Heart left ventricle (tissue), 16 donors: ENCODE measurements around the gene KLHL22. TPM values are rescaled to one million over a fixed set of nuclear protein-coding genes. Genes with fewer than 3 reads are reported as not detected.

ENCODE experiments used
- ATAC-seq, 4 donors: fragments of 200-7000 bp; cut with Tn5 transposase; one replicate each; pipeline ENCODE4 v1.9.1; 2020 to 2022; ENCODE audit warnings: moderate library complexity in 4 of 4, mild to moderate bottlenecking in 3 of 4, moderate number of reproducible peaks in 1 of 4
- DNase-seq, 5 donors: peaks; one replicate each; pipeline ENCODE4 v3.0.0-alpha.2; 2020
- H3K27ac ChIP-seq, 12 donors: fragments of 200-600 bp; sonication (generic) in 4 of 12; one replicate each; pipeline versions ENCODE4 v1.5.0 to v1.8.0; 2016 to 2022; ENCODE audit warnings: mild to moderate bottlenecking in 2 of 12
- H3K27me3 ChIP-seq, 9 donors: fragments of 200-600 bp; sonication (generic) in 2 of 9; one replicate each; pipeline versions ENCODE4 v1.5.1 to v1.8.0; 2016 to 2022; ENCODE audit warnings: mild to moderate bottlenecking in 3 of 9
- H3K36me3 ChIP-seq, 9 donors: fragments of 200-600 bp; sonication (generic) in 2 of 9; one replicate each; pipeline versions ENCODE4 v1.5.0 to v1.8.0; 2018 to 2022; ENCODE audit warnings: mild to moderate bottlenecking in 2 of 9
- H3K4me1 ChIP-seq, 12 donors: fragments of 200-600 bp; sonication (generic) in 4 of 12; one replicate each; pipeline versions ENCODE4 v1.5.0 to v1.8.0; 2016 to 2022; ENCODE audit warnings: mild to moderate bottlenecking in 3 of 12
- H3K4me3 ChIP-seq, 12 donors: fragments of 200-600 bp; sonication (generic) in 4 of 12; one replicate each; pipeline versions ENCODE4 v1.5.0 to v1.8.0; 2017 to 2022; ENCODE audit warnings: mild to moderate bottlenecking in 9 of 12, moderate library complexity in 4 of 12
- H3K9me3 ChIP-seq, 12 donors: fragments of 200-600 bp; sonication (generic) in 4 of 12; one replicate each; pipeline versions ENCODE4 v1.5.0 to v1.8.0; 2016 to 2022; ENCODE audit warnings: mild to moderate bottlenecking in 1 of 12
- CTCF ChIP-seq, 12 donors: fragments of 200-600 bp; sonication (generic) in 4 of 12; IDR thresholded peaks; one replicate each; pipeline versions ENCODE4 v1.5.0 to v1.8.0; 2018 to 2022; ENCODE audit warnings: antibody characterized with exemption in 12 of 12, mild to moderate bottlenecking in 5 of 12
- POLR2A ChIP-seq, 2 donors: fragments of 450-650 bp; IDR thresholded peaks; one replicate each; pipeline ENCODE4 v1.6.1; 2017; ENCODE audit warnings: antibody characterized with exemption in 2 of 2, mild to moderate bottlenecking in 2 of 2, moderate library complexity in 2 of 2
- WGBS, 4 donors: extraction: QIAGEN DNeasy Blood & Tissue Kit in 2 of 4; methylation state at CpG; one replicate each; pipeline versions ENCODE4 v1.1.5 to v1.1.7; 2013 to 2018; 5-methylcytosine and 5-hydroxymethylcytosine counted together
- intact Hi-C, 10 donors: fragments of 100-400 bp; cut with DNase I; formaldehyde crosslinking; loops; one replicate each; pipeline versions ENCODE4 v1.11.1 to v1.14.2; 2022
- polyA plus RNA-seq, 2 donors: library from polyadenylated mRNA; stranded (reverse); fragments of 200-250 nt; gene quantifications; one replicate each; pipeline ENCODE4 v1.2.3, GENCODE V29; 2013
- total RNA-seq, 9 donors: library from RNA; depleted of rRNA in 2 of 9; stranded (reverse); fragments of >200 nt in 2 of 9; fragmentation: NEBNext Ultra II Directional in 3 of 9; extraction: Animal tissue kit (Norgen Biotek cat#: 25700) in 3 of 9; gene quantifications; one replicate each; pipeline versions ENCODE4 v1.1.0 to v1.2.4, GENCODE V29; 2016 to 2023
- donor health status: ischemic (EF 13 %, LVEDD 7.1; RV severe dilation, severe dysfunction).
- donor health status: healthy with polysubstance abuse.
- donor health status: DM: no; HTN: yes; CAD: no.
- donor health status: DM: no; HTN: no; CAD: no.
- donor health status: ischemic (EF 25% LVEDD 6.9; RV normal size, moderate dysfunction).
- donor health status: ischemic (EF 25% LVEDD 5.7; RV mildly dilated, moderate dysfunction).
- donor health status: healthy.
- donor health status: DM: yes; HTN: yes; CAD: no.
- donor health status: ischemic (EF 35%, LVEDD 5.7; RV mildly dilated, moderate dysfunction).
- donor health status: nonischemic (EF 11% LVEDD 7.7; RV severe dilation, severe dysfunction).
- donor health status: DM: yes; HTN: yes; CAD: no.
- donor health status: PGD.
- donor health status: ischemic (EF 29% LVEDD 5.4; RV normal size, mild dysfunction).
- donor health status: nonischemic (EF 23%, LVEDD 6.1; RV moderate dilation, normal function).

Gene KLHL22
- total and polyA plus RNA-seq, 11 donors: 10.2 to 23.6 (median 16.8) TPM

DNA sequence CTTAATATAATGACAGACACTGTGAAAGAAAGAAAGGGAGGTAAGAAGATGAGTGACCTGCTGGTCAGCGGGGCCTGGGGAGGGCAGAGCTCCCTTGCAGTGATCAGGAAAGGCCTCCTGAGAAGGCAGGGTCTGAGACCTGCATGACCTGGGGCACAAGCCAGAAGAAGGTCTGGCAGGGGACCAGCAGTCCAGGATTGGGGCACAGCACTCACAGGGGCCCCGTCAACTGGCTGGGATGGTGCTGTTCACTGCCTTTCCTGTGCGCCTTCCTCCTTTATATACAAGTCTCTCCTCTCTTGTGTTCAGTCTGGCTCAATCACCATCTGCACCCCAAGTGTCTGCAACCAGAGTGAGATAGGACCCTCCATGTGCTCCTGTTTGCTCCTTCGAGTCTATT lies 35.7 kb downstream of the KLHL22 start:
- no peak for ATAC-seq
- peak in 1 of 5 donors; percentile 31 for DNase-seq
- Histone ChIP-seq H3K27me3 (no peaks in the 10 kb centered on the region), H3K4me3 (no peak overlapping the region), H3K36me3 (peaks cover 0 to 48% (median 24%) of the 10 kb centered on the region in 9 donors), H3K9me3 (no peaks in the 10 kb centered on the region), H3K27ac (no peak overlapping the region), H3K4me1 (peaks cover 0 to 28% (median 8%) of the 10 kb centered on the region in 12 donors)
- WGBS, 4 donors: 92 to 98% (median 95%) methylated on average over 4 of the region's 4 CpGs
- intact Hi-C loops: no loop called here
- TF ChIP-seq CTCF (IDR thresholded peaks at IDR 0.05) (no peak), POLR2A (IDR thresholded peaks at IDR 0.05) (no peak)

DNA sequence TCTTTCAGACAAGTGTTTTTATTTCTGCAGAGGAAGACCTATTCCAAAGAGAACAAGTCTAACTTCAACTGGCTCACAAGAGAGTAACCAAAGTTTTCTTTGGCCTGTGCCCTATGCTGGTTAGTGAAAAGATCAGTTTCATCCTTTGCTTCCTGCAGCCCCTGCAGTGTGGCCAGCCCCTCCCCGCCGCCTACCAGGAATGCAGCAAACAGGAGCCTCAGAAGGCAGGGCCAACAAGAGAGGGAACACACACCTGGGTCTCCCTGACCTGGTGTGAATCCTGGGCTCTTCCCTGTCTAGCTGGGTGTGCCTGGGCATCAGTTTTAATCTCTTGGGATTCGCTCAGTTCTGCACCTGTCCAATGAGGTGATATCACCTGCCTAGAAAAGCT lies 36.4 kb downstream of the KLHL22 start:
- Histone ChIP-seq H3K4me3 (no peak overlapping the region), H3K4me1 (peaks cover 0 to 28% (median 8%) of the 10 kb centered on the region in 12 donors), H3K36me3 (peaks cover 0 to 49% (median 22%) of the 10 kb centered on the region in 9 donors), H3K27me3 (no peaks in the 10 kb centered on the region), H3K9me3 (no peaks in the 10 kb centered on the region), H3K27ac (no peak overlapping the region)
- TF ChIP-seq CTCF (IDR thresholded peaks at IDR 0.05) (no peak), POLR2A (IDR thresholded peaks at IDR 0.05) (no peak)
- intact Hi-C loops: no loop called here
- peak in 1 of 5 donors; percentile 7 for DNase-seq
- WGBS, 4 donors: 89 to 98% (median 92%) methylated on average over 3 of the region's 3 CpGs
- no peak for ATAC-seq

GRCh38 chr22:20458530-20459151 lies 37.0 kb downstream of the KLHL22 start:
- Histone ChIP-seq H3K27ac (no peak overlapping the region), H3K9me3 (no peaks in the 10 kb centered on the region), H3K36me3 (peaks cover 0 to 48% (median 21%) of the 10 kb centered on the region in 9 donors), H3K27me3 (no peaks in the 10 kb centered on the region), H3K4me1 (peaks cover 0 to 26% (median 6%) of the 10 kb centered on the region in 12 donors), H3K4me3 (no peak overlapping the region)
- intact Hi-C loops: no loop called here
- ATAC-seq (peak in 1 of 4 donors; percentile 9), DNase-seq (peak in 1 of 5 donors; percentile 42)
- 72 to 94% (median 74%) methylated on average over 6 to 8 of the region's 8 CpGs for WGBS, 4 donors
- TF ChIP-seq CTCF (IDR thresholded peaks at IDR 0.05) (no peak), POLR2A (IDR thresholded peaks at IDR 0.05) (no peak)

- DNase-seq (peak in 1 of 5 donors; percentile 54), ATAC-seq (no peak)
- WGBS, 4 donors: 90 to 96% (median 93%) methylated on average over 3 to 15 of the region's 15 CpGs
- Histone ChIP-seq H3K36me3 (peaks cover 0 to 43% (median 20%) of the 10 kb centered on the region in 9 donors), H3K4me3 (no peak overlapping the region), H3K9me3 (no peaks in the 10 kb centered on the region), H3K4me1 (peaks cover 0 to 18% (median 0%) of the 10 kb centered on the region in 12 donors), H3K27me3 (no peaks in the 10 kb centered on the region), H3K27ac (no peak overlapping the region)
- intact Hi-C loops: loop anchor here in 2 of 10 donors (2.0 kb wide), 1 partner anchor 39 kb away; no protein-coding TSS in a partner anchor
- no peak for TF ChIP-seq CTCF (IDR thresholded peaks at IDR 0.05)
These were observed 37.9 kb downstream of the KLHL22 start for GRCh38 chr22:20457506-20458240.
